Breast epithelium (tissue), 3 donors: Measurements from ENCODE around the gene RUNX3.

Source experiments
- CTCF ChIP-seq, 3 donors: fragments of 450-650 bp; IDR thresholded peaks; one replicate each; pipeline ENCODE4 v1.5.1; 2016 to 2017; ENCODE audit warnings: antibody characterized with exemption in 3 of 3, mild to moderate bottlenecking in 3 of 3, moderate library complexity in 3 of 3
- POLR2A ChIP-seq: fragments of 450-650 bp; IDR thresholded peaks from one replicate; pipeline ENCODE4 v1.6.1; 2016; ENCODE audit warnings: antibody characterized with exemption, mild to moderate bottlenecking, moderate library complexity
- POLR2AphosphoS5 ChIP-seq, 3 donors: sonication (generic); formaldehyde crosslinking; IDR thresholded peaks; one replicate each; pipeline ENCODE4 v1.6.1; 2017; ENCODE audit warnings: antibody characterized with exemption in 3 of 3

GRCh38 chr1:24954631-24955030, 24.6 kb upstream of the RUNX3 start:
- TF ChIP-seq CTCF (IDR thresholded peaks at IDR 0.05) (no peak), POLR2AphosphoS5 (IDR thresholded peaks at IDR 0.05) (no peak), POLR2A (no peak)
